ENCODE data around the gene MORF4L2. TPM values are rescaled to one million over a fixed set of nuclear protein-coding genes. Genes with fewer than 3 reads are reported as not detected.

MORF4L2 gene
- total and polyA plus RNA-seq, 2 experiments from 2014 or later = 311 to 315 TPM

DNA sequence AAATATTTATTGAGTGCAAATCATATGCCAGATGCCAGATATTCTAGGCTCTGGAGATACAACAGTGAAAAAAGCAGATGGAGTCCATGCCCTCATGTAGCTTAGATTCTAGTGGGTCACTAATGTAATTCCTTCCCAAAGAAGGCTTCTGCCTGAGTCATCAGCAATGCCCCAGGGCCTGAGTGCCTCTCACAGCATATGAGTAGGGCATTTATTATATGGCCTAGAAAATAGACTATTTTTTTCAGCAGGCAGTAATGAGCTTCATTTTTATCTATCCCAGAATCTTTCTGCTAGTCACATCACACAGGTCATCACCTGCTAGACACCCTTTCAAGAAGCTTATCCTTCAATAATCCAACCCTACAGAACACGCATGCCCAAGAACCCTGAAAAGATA, 46.5 kb upstream of the MORF4L2 start (continued):
- TF ChIP-seq ZNF462 (CRISPR knock-in tag; IDR thresholded peaks at IDR 0.05) = no peak
- no peak for TF ChIP-seq JUNB (IDR thresholded peaks at IDR 0.05; ENCODE audit: unreplicated experiment)
- TF ChIP-seq, protein P1, sequence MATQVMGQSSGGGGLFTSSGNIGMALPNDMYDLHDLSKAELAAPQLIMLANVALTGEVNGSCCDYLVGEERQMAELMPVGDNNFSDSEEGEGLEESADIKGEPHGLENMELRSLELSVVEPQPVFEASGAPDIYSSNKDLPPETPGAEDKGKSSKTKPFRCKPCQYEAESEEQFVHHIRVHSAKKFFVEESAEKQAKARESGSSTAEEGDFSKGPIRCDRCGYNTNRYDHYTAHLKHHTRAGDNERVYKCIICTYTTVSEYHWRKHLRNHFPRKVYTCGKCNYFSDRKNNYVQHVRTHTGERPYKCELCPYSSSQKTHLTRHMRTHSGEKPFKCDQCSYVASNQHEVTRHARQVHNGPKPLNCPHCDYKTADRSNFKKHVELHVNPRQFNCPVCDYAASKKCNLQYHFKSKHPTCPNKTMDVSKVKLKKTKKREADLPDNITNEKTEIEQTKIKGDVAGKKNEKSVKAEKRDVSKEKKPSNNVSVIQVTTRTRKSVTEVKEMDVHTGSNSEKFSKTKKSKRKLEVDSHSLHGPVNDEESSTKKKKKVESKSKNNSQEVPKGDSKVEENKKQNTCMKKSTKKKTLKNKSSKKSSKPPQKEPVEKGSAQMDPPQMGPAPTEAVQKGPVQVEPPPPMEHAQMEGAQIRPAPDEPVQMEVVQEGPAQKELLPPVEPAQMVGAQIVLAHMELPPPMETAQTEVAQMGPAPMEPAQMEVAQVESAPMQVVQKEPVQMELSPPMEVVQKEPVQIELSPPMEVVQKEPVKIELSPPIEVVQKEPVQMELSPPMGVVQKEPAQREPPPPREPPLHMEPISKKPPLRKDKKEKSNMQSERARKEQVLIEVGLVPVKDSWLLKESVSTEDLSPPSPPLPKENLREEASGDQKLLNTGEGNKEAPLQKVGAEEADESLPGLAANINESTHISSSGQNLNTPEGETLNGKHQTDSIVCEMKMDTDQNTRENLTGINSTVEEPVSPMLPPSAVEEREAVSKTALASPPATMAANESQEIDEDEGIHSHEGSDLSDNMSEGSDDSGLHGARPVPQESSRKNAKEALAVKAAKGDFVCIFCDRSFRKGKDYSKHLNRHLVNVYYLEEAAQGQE (IDR thresholded peaks at IDR 0.05; ENCODE audit: unreplicated experiment) = no peak
- no peak for TF ChIP-seq CTCF (conservative IDR thresholded peaks at IDR 0.05; ENCODE audit: low read depth in 2 of 2)
- TF ChIP-seq POLR2AphosphoS5 (IDR thresholded peaks at IDR 0.05; ENCODE audit: low read depth) = no peak
- no peak for TF ChIP-seq CREB1 (CRISPR knock-in tag; IDR thresholded peaks at IDR 0.05; ENCODE audit: low read depth)
- no peak for TF ChIP-seq EZH2phosphoT487 (IDR thresholded peaks at IDR 0.05; ENCODE audit: unreplicated experiment)
- no peak for TF ChIP-seq ZNF114 (CRISPR knock-in tag; IDR thresholded peaks at IDR 0.05)
- TF ChIP-seq, protein P2, sequence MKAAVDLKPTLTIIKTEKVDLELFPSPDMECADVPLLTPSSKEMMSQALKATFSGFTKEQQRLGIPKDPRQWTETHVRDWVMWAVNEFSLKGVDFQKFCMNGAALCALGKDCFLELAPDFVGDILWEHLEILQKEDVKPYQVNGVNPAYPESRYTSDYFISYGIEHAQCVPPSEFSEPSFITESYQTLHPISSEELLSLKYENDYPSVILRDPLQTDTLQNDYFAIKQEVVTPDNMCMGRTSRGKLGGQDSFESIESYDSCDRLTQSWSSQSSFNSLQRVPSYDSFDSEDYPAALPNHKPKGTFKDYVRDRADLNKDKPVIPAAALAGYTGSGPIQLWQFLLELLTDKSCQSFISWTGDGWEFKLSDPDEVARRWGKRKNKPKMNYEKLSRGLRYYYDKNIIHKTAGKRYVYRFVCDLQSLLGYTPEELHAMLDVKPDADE (IDR thresholded peaks at IDR 0.05) = no peak

Data from GM23338 (cell line).